CD4-positive, CD25-positive, alpha-beta regulatory T cell (primary cell): ENCODE results near the gene HTR6. TPM values are rescaled to one million over a fixed set of nuclear protein-coding genes. Genes with fewer than 3 reads are reported as not detected.
A peak's percentile ranks its signal among the peaks of the same experiment; 100 is the strongest.

Source experiments
- ATAC-seq, 2 donors: fragments of 150-1000 bp; cut with Tn5 transposase; one replicate each; pipeline ENCODE4 v1.10.0; 2021; ENCODE audit warnings: low read depth in 2 of 2, moderate number of reproducible peaks in 2 of 2, moderate library complexity in 1 of 2
- DNase-seq, 3 donors: peaks; one replicate each; pipeline versions ENCODE4 v3.0.0 to v3.0.0-alpha.2; 2012 to 2022; ENCODE audit warnings: mixed read lengths in 1 of 3
- H3K27ac ChIP-seq: one replicate; pipeline ENCODE4 v1.7.0; 2013; ENCODE audit warnings: mild to moderate bottlenecking, low read length; ENCODE audit not compliant: insufficient read depth, poor library complexity, severe bottlenecking
- H3K27me3 ChIP-seq: one replicate; pipeline ENCODE4 v1.7.0; 2013; ENCODE audit warnings: low read length; ENCODE audit not compliant: control insufficient read depth, insufficient read depth
- H3K36me3 ChIP-seq: one replicate; pipeline ENCODE4 v1.7.0; 2013; ENCODE audit warnings: mild to moderate bottlenecking, low read length, moderate library complexity; ENCODE audit not compliant: control insufficient read depth, insufficient read depth
- H3K4me1 ChIP-seq: 2 replicates; pipeline ENCODE4 v1.7.0; 2013; ENCODE audit warnings: mild to moderate bottlenecking, low read length; ENCODE audit not compliant: insufficient read depth, control insufficient read depth, poor library complexity, severe bottlenecking
- H3K4me3 ChIP-seq: one replicate; pipeline ENCODE4 v1.7.0; 2013; ENCODE audit warnings: low read depth, mild to moderate bottlenecking, low read length, moderate library complexity
- H3K9me3 ChIP-seq, 2 experiments: 1 replicate in 1 of 2; 2 replicates in 1 of 2; pipeline ENCODE4 v1.7.0; 2013; ENCODE audit warnings: low read length in 2 of 2, mild to moderate bottlenecking in 1 of 2, moderate library complexity in 1 of 2; ENCODE audit not compliant: control insufficient read depth in 2 of 2
- H3K27ac Mint-ChIP-seq, 3 donors: one replicate each; pipeline ENCODE4 v1.8.0; 2020 to 2022; ENCODE audit warnings: mild to moderate bottlenecking in 3 of 3, mixed read lengths in 3 of 3, moderate library complexity in 2 of 3
- H3K27me3 Mint-ChIP-seq: one replicate; pipeline ENCODE4 v1.8.0; 2022; ENCODE audit warnings: mild to moderate bottlenecking, mixed read lengths
- H3K36me3 Mint-ChIP-seq: one replicate; pipeline ENCODE4 v1.8.0; 2020; ENCODE audit warnings: mixed read lengths
- H3K4me1 Mint-ChIP-seq, 4 donors: one replicate each; pipeline ENCODE4 v1.8.0; 2020 to 2022; ENCODE audit warnings: mixed read lengths in 4 of 4, mild to moderate bottlenecking in 1 of 4
- H3K4me3 Mint-ChIP-seq, 4 donors: one replicate each; pipeline ENCODE4 v1.8.0; 2020 to 2022; ENCODE audit warnings: mild to moderate bottlenecking in 4 of 4, mixed read lengths in 4 of 4, moderate library complexity in 3 of 4
- H3K9me3 Mint-ChIP-seq, 7 donors: one replicate each; pipeline ENCODE4 v1.8.0; 2020 to 2022; ENCODE audit warnings: mixed read lengths in 7 of 7, mild to moderate bottlenecking in 3 of 7, moderate library complexity in 2 of 7
- polyA plus RNA-seq, 4 donors: library from polyadenylated mRNA; unstranded; fragments of 300-500 nt; fragmentation: Illumina TruSeq; gene quantifications; one replicate each; pipeline ENCODE4 v1.2.3, GENCODE V29; 2021
- total RNA-seq: library from RNA; stranded (reverse); gene quantifications from one replicate; pipeline ENCODE4 v1.2.3, GENCODE V29; 2022

Gene HTR6
- total and polyA plus RNA-seq, 5 donors from 2014 or later, result 0.15 to 0.31 (median 0.19) TPM; not detected in 2

DNA sequence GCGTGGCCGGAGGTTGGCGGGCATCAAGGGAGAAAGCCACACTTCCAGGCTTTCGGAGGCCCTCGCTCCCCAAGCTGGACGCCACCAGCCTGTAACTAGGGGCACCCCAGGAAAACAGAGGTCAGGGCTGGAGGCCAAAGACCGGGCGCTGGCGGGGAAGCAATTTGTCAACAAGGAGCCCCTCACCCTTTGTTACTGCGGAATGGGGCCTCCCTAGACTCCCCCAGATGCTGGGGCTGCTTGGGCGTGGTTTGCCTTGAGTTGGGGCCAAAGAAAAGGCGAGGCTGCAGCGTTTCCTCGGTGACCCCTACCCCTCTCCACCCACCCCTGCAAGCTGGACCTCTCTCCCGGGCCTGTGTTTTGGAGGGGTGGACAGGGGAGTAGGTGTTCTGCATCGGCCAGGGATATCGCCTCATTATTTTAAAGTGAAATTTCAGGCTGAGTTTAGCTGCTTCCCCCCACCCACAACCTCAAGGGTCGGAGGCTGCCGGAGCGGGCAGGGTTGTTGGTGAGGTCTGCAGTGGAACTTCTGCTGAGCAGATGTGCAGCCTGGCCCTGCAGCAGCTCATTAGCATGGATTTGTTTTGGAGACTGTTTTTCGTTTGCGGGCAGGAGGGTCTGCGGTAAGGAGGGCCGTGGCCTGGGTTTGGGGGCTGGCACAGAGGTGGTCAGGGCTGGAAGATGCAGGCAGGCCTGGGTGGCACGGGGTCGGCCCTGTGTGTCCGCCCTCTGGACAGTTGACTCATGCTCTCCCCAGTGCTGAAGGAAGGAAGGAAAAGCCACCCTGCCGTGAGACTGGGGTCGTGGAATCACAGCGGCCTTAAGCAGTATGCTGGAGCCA lies 19.0 kb upstream of the HTR6 start:
- DNase-seq (no peak), ATAC-seq (no peak)
- H3K27ac ChIP-seq, result no peak overlapping the region
- H3K4me3 Mint-ChIP-seq, result peak overlapping the region in 3 of 4 donors; percentile 9 to 84 (median 39)
- H3K4me1 ChIP-seq, result peaks cover 10% of the 10 kb centered on the region
- H3K4me1 Mint-ChIP-seq, result peaks cover 0 to 25% (median 10%) of the 10 kb centered on the region in 4 donors
- peaks cover 53% of the 10 kb centered on the region for H3K27me3 Mint-ChIP-seq
- H3K36me3 ChIP-seq, result no peaks in the 10 kb centered on the region
- peak overlapping the region in 1 of 3 donors; percentile 15 for H3K27ac Mint-ChIP-seq
- peaks cover 14% of the 10 kb centered on the region for H3K27me3 ChIP-seq
- H3K4me3 ChIP-seq, result no peak overlapping the region
- no peaks in the 10 kb centered on the region for H3K36me3 Mint-ChIP-seq
- no peaks in the 10 kb centered on the region for H3K9me3 Mint-ChIP-seq
- H3K9me3 ChIP-seq, result no peaks in the 10 kb centered on the region

DNA sequence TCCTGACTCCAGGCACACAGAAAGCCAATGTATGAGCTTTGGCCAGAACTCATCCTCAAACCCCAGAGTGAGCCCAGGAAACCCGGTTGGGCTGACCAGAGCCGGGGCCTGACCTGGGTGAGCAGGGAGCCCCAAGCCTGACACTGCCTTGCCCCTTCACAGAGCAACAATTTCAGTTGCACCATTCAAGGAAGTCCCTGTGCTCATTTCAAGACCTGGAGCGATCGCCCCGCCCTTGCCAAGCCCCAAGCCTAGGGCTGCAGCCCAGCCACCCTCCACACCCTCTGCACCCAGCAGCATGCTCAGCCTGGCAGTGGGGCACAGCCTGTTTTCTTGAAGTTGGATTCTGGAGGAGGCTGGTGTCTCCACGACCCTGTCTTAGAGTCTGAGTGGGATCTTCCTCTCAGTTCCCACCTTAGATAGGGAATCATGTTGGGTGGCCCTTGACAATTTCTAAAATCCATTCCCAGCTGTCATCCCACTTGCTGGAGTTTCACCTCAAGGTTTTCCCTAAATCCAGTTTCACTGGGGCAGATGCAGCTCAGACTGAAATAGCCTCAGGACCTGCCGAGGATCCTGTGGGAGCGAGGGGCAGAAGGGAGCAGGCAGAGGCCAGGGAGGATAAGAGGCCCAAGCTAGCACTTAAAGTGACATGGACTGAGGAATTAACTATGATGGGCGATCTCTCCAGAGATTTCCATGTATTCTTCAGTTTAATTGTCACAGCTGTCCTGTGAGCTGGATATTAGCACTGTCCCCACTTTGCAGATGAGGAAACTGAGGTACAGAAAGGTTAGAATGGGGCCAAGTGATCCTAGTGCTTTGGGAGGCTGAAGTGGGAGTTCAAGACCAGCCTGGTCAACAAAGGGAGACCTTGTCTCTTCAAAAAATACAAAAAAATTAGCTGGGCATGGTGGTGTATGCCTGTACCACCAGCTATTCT lies 18.0 kb upstream of the HTR6 start:
- no peaks in the 10 kb centered on the region for H3K9me3 ChIP-seq
- peak overlapping the region; percentile 19 to 84 (median 48) for H3K4me3 Mint-ChIP-seq
- ATAC-seq (no peak), DNase-seq (peak in 1 of 3 donors; percentile 27)
- H3K27ac ChIP-seq, result no peak overlapping the region
- no peaks in the 10 kb centered on the region for H3K36me3 ChIP-seq
- H3K27ac Mint-ChIP-seq, result no peak overlapping the region
- peaks cover 11% of the 10 kb centered on the region for H3K27me3 ChIP-seq
- H3K36me3 Mint-ChIP-seq, result no peaks in the 10 kb centered on the region
- no peak overlapping the region for H3K4me3 ChIP-seq
- H3K4me1 Mint-ChIP-seq, result peaks cover 0 to 27% (median 11%) of the 10 kb centered on the region in 4 donors
- H3K9me3 Mint-ChIP-seq, result no peaks in the 10 kb centered on the region
- peaks cover 10% of the 10 kb centered on the region for H3K4me1 ChIP-seq
- peaks cover 47% of the 10 kb centered on the region for H3K27me3 Mint-ChIP-seq

DNA sequence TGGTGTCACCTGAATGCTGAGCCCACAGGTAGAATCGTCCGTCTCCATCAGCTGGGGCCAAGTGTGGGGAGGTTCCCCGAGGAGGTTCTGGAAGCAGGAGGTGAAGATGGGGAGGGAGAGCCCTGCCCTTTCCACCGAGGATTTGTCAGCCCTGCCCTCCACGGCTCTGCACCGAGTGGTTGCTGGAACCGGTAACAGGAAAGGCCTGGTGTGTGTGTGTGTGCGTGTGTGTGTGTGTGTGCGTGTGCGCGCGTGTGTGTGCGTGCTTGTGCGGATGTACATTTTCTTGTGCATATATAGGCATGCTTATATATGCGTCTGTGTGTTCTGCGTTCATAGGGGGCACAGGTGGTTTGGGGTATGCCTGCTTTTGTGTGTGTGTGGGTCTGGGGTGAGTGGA lies 17.0 kb upstream of the HTR6 start:
- Mint-ChIP-seq H3K27ac (no peak overlapping the region), H3K9me3 (no peaks in the 10 kb centered on the region), H3K4me1 (peaks cover 0 to 27% (median 11%) of the 10 kb centered on the region in 4 donors), H3K4me3 (peak overlapping the region in 3 of 4 donors; percentile 19 to 73 (median 37)), H3K36me3 (no peaks in the 10 kb centered on the region), H3K27me3 (peaks cover 40% of the 10 kb centered on the region)
- Histone ChIP-seq H3K9me3 (no peaks in the 10 kb centered on the region), H3K27me3 (peaks cover 8% of the 10 kb centered on the region), H3K4me1 (peaks cover 10% of the 10 kb centered on the region), H3K36me3 (no peaks in the 10 kb centered on the region), H3K27ac (no peak overlapping the region), H3K4me3 (no peak overlapping the region)
- ATAC-seq (no peak), DNase-seq (peak in 1 of 3 donors; percentile 53)

DNA sequence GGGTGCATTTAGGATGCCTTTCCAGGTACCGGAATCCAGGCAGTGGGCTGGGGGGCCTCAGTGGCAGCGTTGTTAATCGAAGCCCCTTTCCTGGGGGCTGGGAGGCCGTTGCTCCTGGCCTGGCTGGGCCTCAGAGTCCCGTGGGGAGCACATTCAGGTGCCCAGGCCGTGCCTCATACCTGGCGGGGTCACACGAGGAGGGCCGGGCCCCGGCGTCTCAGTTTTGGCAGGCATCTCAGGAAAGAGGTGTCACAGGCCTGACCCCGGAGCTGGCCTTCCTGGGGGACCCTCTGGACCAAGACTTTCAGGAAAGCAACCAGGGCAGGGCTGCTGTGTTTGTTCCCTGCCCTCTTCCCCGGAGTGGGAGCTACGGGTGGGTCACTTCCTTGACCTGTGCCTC lies 16.4 kb upstream of the HTR6 start:
- no peaks in the 10 kb centered on the region for H3K36me3 ChIP-seq
- H3K9me3 ChIP-seq, result no peaks in the 10 kb centered on the region
- H3K27me3 ChIP-seq, result peaks cover 3% of the 10 kb centered on the region
- no peak overlapping the region for H3K27ac ChIP-seq
- no peak for ATAC-seq
- Mint-ChIP-seq H3K36me3 (no peaks in the 10 kb centered on the region), H3K9me3 (no peaks in the 10 kb centered on the region), H3K4me1 (peaks cover 0 to 27% (median 11%) of the 10 kb centered on the region in 4 donors), H3K27me3 (peaks cover 34% of the 10 kb centered on the region), H3K4me3 (no peak overlapping the region), H3K27ac (no peak overlapping the region)
- no peak overlapping the region for H3K4me3 ChIP-seq
- H3K4me1 ChIP-seq, result peaks cover 10% of the 10 kb centered on the region
- no peak for DNase-seq

DNA sequence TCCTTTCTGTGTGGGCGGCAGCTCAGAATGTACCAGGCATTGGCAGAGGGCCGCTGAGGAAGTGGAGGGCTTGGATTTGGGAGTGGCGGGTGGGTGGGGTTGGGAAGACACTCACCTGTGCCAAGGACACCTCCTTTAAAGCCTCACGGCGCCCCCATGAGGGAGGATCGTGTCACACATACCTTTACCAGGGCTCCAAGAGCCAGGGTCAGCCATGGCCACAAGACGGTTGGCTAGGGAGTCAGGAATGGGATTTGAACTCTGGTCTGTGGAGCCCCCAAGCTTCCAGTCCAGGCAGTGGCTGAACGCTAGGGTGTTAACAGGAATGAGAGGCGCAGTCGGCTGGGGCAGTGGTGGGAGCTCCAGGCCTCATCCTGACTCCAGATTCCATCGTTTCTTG lies 16.0 kb upstream of the HTR6 start:
- H3K36me3 ChIP-seq, result no peaks in the 10 kb centered on the region
- Mint-ChIP-seq H3K4me1 (peaks cover 0 to 23% (median 9%) of the 10 kb centered on the region in 4 donors), H3K9me3 (no peaks in the 10 kb centered on the region), H3K36me3 (no peaks in the 10 kb centered on the region), H3K4me3 (no peak overlapping the region), H3K27ac (no peak overlapping the region), H3K27me3 (peaks cover 30% of the 10 kb centered on the region)
- H3K4me3 ChIP-seq, result no peak overlapping the region
- peaks cover 6% of the 10 kb centered on the region for H3K4me1 ChIP-seq
- ATAC-seq (no peak), DNase-seq (no peak)
- H3K27me3 ChIP-seq, result peaks cover 3% of the 10 kb centered on the region
- H3K27ac ChIP-seq, result no peak overlapping the region
- H3K9me3 ChIP-seq, result no peaks in the 10 kb centered on the region

DNA sequence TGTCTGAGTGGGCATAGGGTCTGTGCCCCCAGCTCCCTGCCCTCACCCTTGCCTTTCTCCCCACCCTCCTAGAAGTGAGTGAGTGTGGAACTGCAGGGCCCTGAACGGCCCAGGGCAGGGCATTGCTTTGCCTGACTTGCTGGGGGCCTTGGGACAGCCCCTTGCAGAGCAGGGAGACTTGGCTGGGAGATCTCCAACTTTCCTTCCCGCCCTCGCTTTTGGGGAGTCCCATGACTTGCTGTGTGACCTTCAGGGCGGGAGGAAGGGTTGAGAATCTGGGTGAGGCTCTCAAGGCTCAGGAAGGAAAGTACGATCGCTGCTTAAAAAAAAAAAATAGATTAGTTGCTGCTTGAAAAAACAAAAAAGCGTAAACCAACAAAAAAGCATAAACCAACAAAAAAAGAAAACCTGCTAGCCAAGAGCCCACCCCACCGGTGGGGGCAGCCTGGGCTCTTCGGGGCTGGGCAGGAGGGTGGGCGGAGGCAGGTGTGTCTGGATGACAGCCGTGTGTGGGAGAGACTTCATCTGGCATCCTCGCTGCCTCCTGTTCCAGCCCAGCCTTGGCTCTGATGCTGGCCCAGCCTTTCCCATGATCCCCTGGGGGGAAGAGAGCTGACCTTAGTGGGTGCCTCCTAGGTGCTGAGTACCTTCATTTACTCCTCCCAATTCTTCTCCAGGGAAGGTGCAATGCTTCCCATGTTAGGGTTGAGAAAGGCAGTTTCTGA lies 14.1 kb upstream of the HTR6 start:
- Histone ChIP-seq H3K4me1 (no peaks in the 10 kb centered on the region), H3K27me3 (peaks cover 3% of the 10 kb centered on the region), H3K4me3 (no peak overlapping the region), H3K9me3 (no peaks in the 10 kb centered on the region), H3K36me3 (no peaks in the 10 kb centered on the region), H3K27ac (no peak overlapping the region)
- Mint-ChIP-seq H3K27me3 (peaks cover 22% of the 10 kb centered on the region), H3K9me3 (no peaks in the 10 kb centered on the region), H3K36me3 (no peaks in the 10 kb centered on the region), H3K4me1 (peaks cover 0 to 20% (median 9%) of the 10 kb centered on the region in 4 donors), H3K4me3 (no peak overlapping the region), H3K27ac (no peak overlapping the region)
- no peak for ATAC-seq
- DNase-seq, result no peak

DNA sequence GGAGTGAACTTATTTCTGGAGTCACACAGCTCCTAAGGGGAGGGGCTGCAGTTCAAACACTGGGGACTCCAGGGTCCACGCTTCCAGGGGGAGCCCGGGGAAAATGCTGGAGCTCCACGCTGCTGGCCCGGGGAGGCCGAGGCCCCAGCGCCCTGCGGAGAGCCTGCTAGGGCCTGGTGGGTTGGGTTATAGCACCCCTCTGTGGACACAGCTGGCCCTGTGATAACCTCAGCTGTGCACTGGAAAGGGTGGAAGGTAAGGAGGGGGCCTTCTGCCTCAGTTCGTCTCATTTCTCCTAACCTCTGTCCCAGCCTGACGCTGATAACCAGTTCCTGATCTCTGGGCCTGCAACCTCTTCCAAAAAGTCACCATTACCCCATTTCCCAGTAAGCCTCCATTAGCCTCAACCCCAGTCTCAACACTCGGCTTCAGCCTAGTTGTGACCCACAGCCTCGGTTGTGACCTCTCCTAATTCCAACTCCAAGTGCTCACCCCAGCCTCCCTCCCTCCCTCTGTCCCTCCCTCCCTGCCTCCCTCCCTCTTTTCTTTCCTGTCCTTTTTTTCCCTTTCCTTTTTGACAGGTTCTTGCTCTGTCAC lies 13.4 kb upstream of the HTR6 start:
- Histone ChIP-seq H3K9me3 (no peaks in the 10 kb centered on the region), H3K27ac (no peak overlapping the region), H3K36me3 (no peaks in the 10 kb centered on the region), H3K27me3 (peaks cover 3% of the 10 kb centered on the region), H3K4me1 (no peaks in the 10 kb centered on the region), H3K4me3 (no peak overlapping the region)
- Mint-ChIP-seq H3K27ac (peak overlapping the region in 1 of 3 donors; percentile 14), H3K9me3 (no peaks in the 10 kb centered on the region), H3K4me3 (no peak overlapping the region), H3K36me3 (no peaks in the 10 kb centered on the region), H3K27me3 (peaks cover 15% of the 10 kb centered on the region), H3K4me1 (peaks cover 0 to 19% (median 8%) of the 10 kb centered on the region in 4 donors)
- DNase-seq (peak in 1 of 3 donors; percentile 48), ATAC-seq (peak; percentile 62 to 80)
